Epithelial cell of proximal tubule (primary cell): Measurements from ENCODE around the gene HOXB3. TPM values are rescaled to one million over a fixed set of nuclear protein-coding genes. Genes with fewer than 3 reads are reported as not detected.
A peak's percentile ranks its signal among the peaks of the same experiment; 100 is the strongest.

ENCODE experiments used
- DNase-seq: peaks from one replicate; pipeline ENCODE4 v3.0.0-alpha.2; 2011; ENCODE audit warnings: low read depth
- H3K4me3 ChIP-seq: 2 replicates; pipeline ENCODE4 v1.5.1; 2011; ENCODE audit warnings: low read depth, mild to moderate bottlenecking, low read length
- total RNA-seq: library from RNA; depleted of rRNA; stranded (reverse); fragments of >200 nt; gene quantifications from 2 replicates; pipeline ENCODE4 v1.2.3, GENCODE V29; 2015
- TF ChIP-seq, protein P1 (sequence below): conservative IDR thresholded peaks from 2 replicates; pipeline ENCODE4 v1.5.1; 2012; ENCODE audit warnings: low read depth, mild to moderate bottlenecking, low read length

Gene HOXB3
- total RNA-seq, 1 donor from 2014 or later = 49.9 TPM

DNA sequence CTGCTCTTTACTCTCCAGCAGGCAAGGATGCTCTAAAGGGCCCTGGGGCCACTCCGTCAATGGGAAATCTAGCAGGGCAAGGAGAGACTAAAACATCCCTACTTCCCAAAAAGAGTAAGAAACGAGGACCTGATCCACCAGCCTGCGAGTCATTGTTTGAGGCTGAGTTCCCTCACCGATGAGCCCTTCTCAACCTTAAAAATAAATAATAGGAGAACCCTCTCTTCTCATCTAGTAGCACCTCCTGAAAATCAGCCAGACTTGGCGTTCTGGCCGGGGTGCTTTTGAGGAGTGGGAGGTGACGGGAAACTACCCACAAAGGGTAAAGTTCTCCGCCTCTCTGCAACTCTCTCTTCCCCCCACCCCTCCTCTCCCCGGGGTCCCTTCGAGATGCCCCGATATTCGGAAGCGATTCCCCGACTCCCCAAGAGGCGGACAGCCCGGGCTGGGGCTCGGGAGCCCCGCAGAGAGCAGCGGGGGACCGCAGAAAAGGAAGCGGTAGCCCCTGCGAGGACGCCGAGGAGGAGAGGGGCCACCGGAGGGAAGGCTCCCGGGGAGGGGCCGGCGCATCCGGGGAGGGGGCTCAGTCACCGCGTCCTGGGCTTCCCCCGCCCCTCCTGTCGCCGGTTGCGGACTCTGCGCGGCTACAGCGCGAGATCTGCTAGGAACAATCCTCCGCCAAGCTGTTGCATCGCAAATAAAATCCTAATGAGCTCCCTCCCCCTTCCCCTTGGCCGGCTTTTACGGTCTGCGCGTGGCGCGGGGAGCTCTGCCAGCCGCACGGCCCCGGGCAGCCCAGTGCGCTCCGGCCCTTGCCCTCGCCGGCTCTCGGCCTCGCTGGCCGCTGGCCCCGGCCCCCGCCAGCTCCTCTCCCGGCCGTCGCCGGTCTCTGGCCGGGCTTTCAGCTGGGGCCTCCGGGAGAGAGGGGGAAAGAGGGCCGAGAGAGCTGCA lies 34.8 kb upstream of the HOXB3 start:
- H3K4me3 ChIP-seq = peak overlapping the region; percentile 82

GRCh38 chr17:48624118-48624517 lies 34.1 kb upstream of the HOXB3 start:
- TF ChIP-seq, protein P1, sequence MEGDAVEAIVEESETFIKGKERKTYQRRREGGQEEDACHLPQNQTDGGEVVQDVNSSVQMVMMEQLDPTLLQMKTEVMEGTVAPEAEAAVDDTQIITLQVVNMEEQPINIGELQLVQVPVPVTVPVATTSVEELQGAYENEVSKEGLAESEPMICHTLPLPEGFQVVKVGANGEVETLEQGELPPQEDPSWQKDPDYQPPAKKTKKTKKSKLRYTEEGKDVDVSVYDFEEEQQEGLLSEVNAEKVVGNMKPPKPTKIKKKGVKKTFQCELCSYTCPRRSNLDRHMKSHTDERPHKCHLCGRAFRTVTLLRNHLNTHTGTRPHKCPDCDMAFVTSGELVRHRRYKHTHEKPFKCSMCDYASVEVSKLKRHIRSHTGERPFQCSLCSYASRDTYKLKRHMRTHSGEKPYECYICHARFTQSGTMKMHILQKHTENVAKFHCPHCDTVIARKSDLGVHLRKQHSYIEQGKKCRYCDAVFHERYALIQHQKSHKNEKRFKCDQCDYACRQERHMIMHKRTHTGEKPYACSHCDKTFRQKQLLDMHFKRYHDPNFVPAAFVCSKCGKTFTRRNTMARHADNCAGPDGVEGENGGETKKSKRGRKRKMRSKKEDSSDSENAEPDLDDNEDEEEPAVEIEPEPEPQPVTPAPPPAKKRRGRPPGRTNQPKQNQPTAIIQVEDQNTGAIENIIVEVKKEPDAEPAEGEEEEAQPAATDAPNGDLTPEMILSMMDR = no peak
- no peak for DNase-seq
- peak overlapping the region; percentile 82 for H3K4me3 ChIP-seq

More for the DNA sequence above, 34.8 kb upstream of the HOXB3 start:
- TF ChIP-seq, protein P1 = no peak
- DNase-seq = no peak

- no peak for DNase-seq
- H3K4me3 ChIP-seq = peak overlapping the region; percentile 82
- TF ChIP-seq, protein P1 = no peak
Observed at GRCh38 chr17:48623583-48623982, 33.5 kb upstream of the HOXB3 start.

- TF ChIP-seq, protein P1 = no peak
- peak overlapping the region; percentile 6 for H3K4me3 ChIP-seq
- DNase-seq = no peak
Observed at GRCh38 chr17:48622857-48623256, 32.8 kb upstream of the HOXB3 start.

DNA sequence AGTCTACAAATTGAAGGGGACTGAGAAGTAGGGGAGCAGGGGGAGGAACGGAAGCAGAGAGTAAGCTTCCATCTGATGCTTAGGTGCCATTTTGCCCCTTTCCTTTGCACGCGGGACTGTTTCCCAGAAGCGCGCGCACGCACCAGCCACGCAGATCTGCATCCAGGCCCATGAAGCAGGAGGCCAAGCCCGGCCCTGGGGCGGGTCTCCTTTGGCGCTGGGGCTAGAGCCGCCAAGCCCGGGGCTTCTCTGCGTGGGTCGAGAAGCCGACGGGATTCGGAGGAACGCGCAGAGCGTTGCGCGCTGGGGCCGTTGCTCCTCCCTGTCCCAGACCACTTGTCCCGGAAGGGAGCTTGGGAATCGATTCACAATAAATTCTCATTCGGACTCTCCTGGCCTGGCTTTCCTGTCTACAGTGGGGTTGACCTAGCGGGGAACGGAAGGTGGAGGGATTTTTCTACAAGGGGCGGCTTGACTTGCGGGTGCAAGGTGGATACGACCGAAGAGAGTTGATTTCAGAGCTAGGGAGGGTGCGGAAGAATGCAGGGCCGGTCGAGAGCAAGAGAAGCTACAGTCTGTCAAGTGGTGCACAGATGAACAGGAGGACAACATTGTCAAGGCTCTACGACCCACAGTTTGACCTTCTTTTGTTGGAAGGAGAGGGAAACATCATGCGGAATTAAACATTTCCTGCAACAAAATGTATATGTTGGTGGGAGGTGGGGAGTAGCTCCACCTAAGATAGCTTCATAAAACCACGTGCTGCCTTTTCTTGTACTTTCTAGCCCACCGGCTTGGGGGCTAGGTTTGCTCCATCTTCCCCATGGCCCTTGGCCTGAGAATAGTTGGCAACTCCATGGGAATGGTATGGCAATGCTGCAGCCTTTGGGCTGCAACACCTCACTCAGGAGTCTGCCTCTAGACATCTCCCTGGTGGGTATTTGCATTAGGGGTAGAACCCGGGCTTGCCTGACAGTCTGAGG lies 31.7 kb upstream of the HOXB3 start:
- TF ChIP-seq, protein P1 = no peak
- DNase-seq = no peak
- peak overlapping the region; percentile 21 for H3K4me3 ChIP-seq

DNA sequence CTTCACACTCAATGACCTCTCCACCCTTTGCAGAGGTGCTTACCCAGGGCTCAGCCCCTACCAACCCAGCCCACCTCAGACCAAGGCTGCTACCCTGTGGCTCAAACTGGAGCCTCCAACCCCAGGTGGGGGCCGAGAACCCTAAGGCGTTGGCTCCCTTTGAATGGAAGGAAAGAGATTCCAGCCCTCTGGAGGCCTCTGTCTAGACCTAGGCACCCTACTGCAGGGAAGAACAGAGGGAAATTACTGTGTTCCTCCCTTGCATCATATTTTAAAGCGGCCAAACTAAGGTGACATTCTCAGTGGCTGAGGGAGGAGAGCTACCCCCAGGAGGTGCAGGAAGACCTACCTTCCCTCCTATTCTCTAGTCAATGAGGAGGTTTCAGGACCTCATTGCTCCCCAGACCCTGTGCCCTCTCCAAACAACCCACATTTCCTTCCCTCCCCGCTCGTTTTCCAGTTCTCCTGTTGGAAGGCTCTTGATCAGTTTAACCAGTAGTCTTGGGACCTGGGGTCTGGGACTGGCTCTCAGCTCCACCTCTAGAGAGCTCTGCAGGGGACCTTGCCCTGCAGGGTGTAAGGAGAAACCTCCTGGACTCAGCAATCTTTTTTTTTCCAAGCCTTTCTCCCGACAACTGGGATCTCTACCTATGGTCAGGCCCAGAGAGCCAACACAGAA lies 30.6 kb upstream of the HOXB3 start:
- DNase-seq = no peak
- H3K4me3 ChIP-seq = peak overlapping the region; percentile 53
- TF ChIP-seq, protein P1 = no peak
